NB4 (cell line): ENCODE data around the gene KRT222.

Source experiments
- CTCF ChIP-seq: IDR thresholded peaks from one replicate; pipeline ENCODE4 v1.5.1; 2012; ENCODE audit warnings: low read depth, low read length
- MAX ChIP-seq: IDR thresholded peaks from 2 replicates; pipeline ENCODE4 v1.6.1; 2011; ENCODE audit warnings: low read depth, low read length
- MYC ChIP-seq: IDR thresholded peaks from 2 replicates; pipeline ENCODE4 v1.6.1; 2011; ENCODE audit warnings: low read depth, low read length
- POLR2A ChIP-seq: IDR thresholded peaks from 2 replicates; pipeline ENCODE4 v1.6.1; 2011; ENCODE audit warnings: mild to moderate bottlenecking; ENCODE audit not compliant: insufficient read length; ENCODE audit errors: extremely low read depth

DNA sequence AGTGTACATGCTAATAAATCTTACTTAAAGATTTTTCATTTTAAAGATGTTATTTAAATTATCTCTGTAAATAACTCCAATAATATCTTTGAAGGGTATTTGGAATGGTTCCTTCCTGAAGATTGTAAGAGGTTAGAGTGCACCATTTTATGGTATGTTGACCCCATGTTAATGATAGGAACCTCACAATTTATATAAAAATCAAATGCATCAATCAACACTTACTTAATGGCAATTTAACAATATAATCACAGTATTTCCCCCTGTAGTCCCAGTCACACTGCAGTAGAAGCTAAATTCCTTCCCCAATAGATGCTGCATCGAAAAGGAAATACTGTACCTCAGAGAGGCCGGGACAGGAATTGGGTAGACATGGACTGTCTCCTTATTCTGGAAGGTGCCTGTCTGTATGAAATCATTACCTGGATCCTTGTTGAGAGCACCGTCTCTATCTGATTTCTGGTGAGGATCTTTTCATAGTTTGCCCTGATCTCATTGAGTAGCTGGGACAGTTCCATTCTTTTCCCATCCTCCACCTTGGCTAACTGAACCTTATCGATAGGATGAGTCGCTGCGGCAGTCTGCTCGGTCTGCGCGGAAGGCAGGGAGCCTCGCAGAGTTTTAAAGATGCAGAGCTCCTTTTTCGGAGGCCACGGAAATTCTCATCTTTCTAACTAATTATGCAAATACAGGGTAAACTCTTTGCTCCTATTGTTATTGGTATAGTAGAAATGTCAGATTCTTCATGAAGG lies at the start of gene KRT222:
- TF ChIP-seq CTCF (no peak), POLR2A (no peak), MYC (no peak), MAX (no peak)
